HCT116 (cell line): ENCODE measurements around the gene ITPR1. TPM values are rescaled to one million over a fixed set of nuclear protein-coding genes. Genes with fewer than 3 reads are reported as not detected.

Experiments
- ATAC-seq: fragments of 200-7000 bp; cut with Tn5 transposase; 2 replicates; pipeline ENCODE4 v1.9.1; 2020; ENCODE audit warnings: mild to moderate bottlenecking, moderate library complexity
- BruUV-seq: library from RNA; stranded (reverse); fragments of 400-500 nt; replicated peaks from 2 replicates; lab custom pipeline; 2021; lab: Mats Ljungman, UMichigan
- CTCF ChIA-PET: fragments of 300-600 bp; sonication (Branson Sonifier 250); formaldehyde crosslinking; loops from one replicate; lab custom pipeline; 2021; ENCODE audit warnings: antibody characterized with exemption; lab: Charles Lee
- POLR2A ChIA-PET: fragments of 300-600, 350-600 bp; sonication (Branson Sonifier 250); formaldehyde crosslinking; loops from one replicate; lab custom pipeline; 2021; ENCODE audit warnings: antibody characterized with exemption; lab: Charles Lee
- RAD21 ChIA-PET, 2 experiments: fragments of 300-600 bp; sonication (Branson Sonifier 250); formaldehyde crosslinking; loops; one replicate each; lab custom pipeline; 2023; ENCODE audit warnings: low total read pairs in 2 of 2; ENCODE audit not compliant: uncharacterized antibody in 2 of 2, unreplicated experiment in 2 of 2, low non-redundant PET in 1 of 2; lab: Charles Lee
- DNase-seq: peaks from one replicate; pipeline ENCODE4 v3.0.0-alpha.2; 2010; ENCODE audit warnings: low read depth, low spot score
- H2AFZ ChIP-seq: fragments of 200-600 bp; shearing (Covaris generic), sonication (generic); 2 replicates; pipeline ENCODE4 v1.6.1; 2017; ENCODE audit warnings: low read depth, mixed run types, mixed read lengths, antibody characterized with exemption, low read length; ENCODE audit not compliant: poor library complexity, severe bottlenecking
- H3K27ac ChIP-seq: 2 replicates; pipeline ENCODE4 v1.5.1; 2012; ENCODE audit warnings: low read depth, low read length
- H3K27me3 ChIP-seq: fragments of 200-600 bp; sonication (generic); 2 replicates; pipeline ENCODE4 v1.6.1; 2016; ENCODE audit warnings: mixed run types, low read length, mixed read lengths; ENCODE audit not compliant: insufficient read depth
- H3K36me3 ChIP-seq, 2 experiments: fragments of 200-500 bp in 1 of 2; fragments of 200-600 bp in 1 of 2; sonication (Bioruptor generic) in 1 of 2; sonication (generic) in 1 of 2; 2 replicates each; pipeline versions ENCODE4 v1.5.1 to v1.6.1; 2014 to 2016; ENCODE audit warnings: low read length in 2 of 2, inconsistent platforms in 1 of 2, mixed read lengths in 1 of 2, mixed run types in 1 of 2; ENCODE audit not compliant: insufficient read depth in 2 of 2, control insufficient read depth in 1 of 2
- H3K4me1 ChIP-seq, 2 experiments: fragments of 200-600 bp in 1 of 2; sonication (generic) in 1 of 2; 2 replicates each; pipeline versions ENCODE4 v1.5.1 to v1.6.1; 2012 to 2017; ENCODE audit warnings: low read length in 2 of 2, inconsistent platforms in 1 of 2, mild to moderate bottlenecking in 1 of 2, mixed read lengths in 1 of 2, mixed run types in 1 of 2, moderate library complexity in 1 of 2; ENCODE audit not compliant: insufficient read depth in 2 of 2, control insufficient read depth in 1 of 2
- H3K4me2 ChIP-seq: fragments of 200-600 bp; sonication (generic); 2 replicates; pipeline ENCODE4 v1.6.1; 2017; ENCODE audit warnings: mixed run types, low read length, mixed read lengths
- H3K4me3 ChIP-seq, 2 experiments: fragments of 200-600 bp in 1 of 2; sonication (generic) in 1 of 2; replicated peaks in 1 of 2; 2 replicates each; pipeline ENCODE4 v1.5.1; 2011 to 2016; ENCODE audit warnings: low read length in 2 of 2, control low read depth in 1 of 2, low read depth in 1 of 2, mild to moderate bottlenecking in 1 of 2, mixed read lengths in 1 of 2, mixed run types in 1 of 2
- H3K79me2 ChIP-seq: fragments of 200-600 bp; sonication (generic); 2 replicates; pipeline ENCODE4 v1.6.1; 2017; ENCODE audit warnings: mild to moderate bottlenecking, mixed run types, low read length, moderate library complexity, mixed read lengths; ENCODE audit not compliant: insufficient read depth
- H3K9ac ChIP-seq: fragments of 200-600 bp; sonication (generic); 2 replicates; pipeline ENCODE4 v1.6.1; 2016; ENCODE audit warnings: low read length, mixed read lengths
- H3K9me2 ChIP-seq: fragments of 200-600 bp; sonication (generic), shearing (Covaris generic); 2 replicates; pipeline ENCODE4 v1.6.1; 2017; ENCODE audit warnings: mixed run types, mild to moderate bottlenecking, moderate library complexity; ENCODE audit not compliant: insufficient read depth
- H3K9me3 ChIP-seq, 2 experiments: fragments of 200-500 bp in 1 of 2; fragments of 200-600 bp in 1 of 2; sonication (Bioruptor generic) in 1 of 2; sonication (generic) in 1 of 2; 2 replicates each; pipeline ENCODE4 v1.6.1; 2014 to 2017; ENCODE audit warnings: low read length in 2 of 2, mixed read lengths in 2 of 2, inconsistent platforms in 1 of 2, low read depth in 1 of 2, mild to moderate bottlenecking in 1 of 2, mixed run types in 1 of 2, moderate library complexity in 1 of 2; ENCODE audit not compliant: control insufficient read depth in 1 of 2, insufficient read depth in 1 of 2
- H4K20me1 ChIP-seq: fragments of 200-600 bp; sonication (generic), shearing (Covaris generic); 2 replicates; pipeline ENCODE4 v1.6.1; 2017; ENCODE audit warnings: mixed run types, mild to moderate bottlenecking, moderate library complexity; ENCODE audit not compliant: insufficient read depth
- ATF3 ChIP-seq: IDR thresholded peaks from 2 replicates; pipeline ENCODE4 v1.6.1; 2012
- CEBPB ChIP-seq: IDR thresholded peaks from 2 replicates; pipeline ENCODE4 v1.6.1; 2012; ENCODE audit warnings: low read depth
- EGR1 ChIP-seq: IDR thresholded peaks from 2 replicates; pipeline ENCODE4 v1.6.1; 2012; ENCODE audit warnings: low read depth
- ELF1 ChIP-seq: IDR thresholded peaks from 2 replicates; pipeline ENCODE4 v1.6.1; 2012; ENCODE audit warnings: low read depth, borderline replicate concordance
- EZH2phosphoT487 ChIP-seq: fragments of 200-600 bp; IDR thresholded peaks from 2 replicates; pipeline ENCODE4 v1.6.1; 2018; ENCODE audit warnings: antibody characterized with exemption, borderline replicate concordance
- FOSL1 ChIP-seq: IDR thresholded peaks from 2 replicates; pipeline ENCODE4 v1.6.1; 2012; ENCODE audit warnings: low read depth
- MAX ChIP-seq: IDR thresholded peaks from 2 replicates; pipeline ENCODE4 v1.6.1; 2012
- POLR2A ChIP-seq: IDR thresholded peaks from 2 replicates; pipeline ENCODE4 v1.7.0; 2011; ENCODE audit warnings: borderline replicate concordance; ENCODE audit not compliant: insufficient read depth, insufficient read length; ENCODE audit errors: extremely low read depth
- RAD21 ChIP-seq: IDR thresholded peaks from 2 replicates; pipeline ENCODE4 v1.6.1; 2012; ENCODE audit warnings: low read depth, mild to moderate bottlenecking
- SIN3A ChIP-seq: IDR thresholded peaks from 2 replicates; pipeline ENCODE4 v1.6.1; 2012; ENCODE audit warnings: low read depth
- YY1 ChIP-seq: IDR thresholded peaks from 2 replicates; pipeline ENCODE4 v1.6.1; 2011; ENCODE audit warnings: low read length, low read depth, moderate library complexity, mild to moderate bottlenecking; ENCODE audit not compliant: insufficient replicate concordance; ENCODE audit errors: extremely low read depth
- ZBTB33 ChIP-seq: IDR thresholded peaks from 2 replicates; pipeline ENCODE4 v1.6.1; 2011; ENCODE audit warnings: mild to moderate bottlenecking, low read length, moderate library complexity; ENCODE audit not compliant: insufficient replicate concordance; ENCODE audit errors: extremely low read depth
- ZFX ChIP-seq: fragments of 450-650 bp; IDR thresholded peaks from 2 replicates; pipeline ENCODE4 v1.6.1; 2017
- intact Hi-C: fragments of 100-400 bp; cut with micrococcal nuclease; formaldehyde crosslinking; loops from 2 replicates; pipeline ENCODE4 v1.10.0; 2022
- total RNA-seq: library from RNA; stranded (reverse); gene quantifications from one replicate; pipeline ENCODE4 v1.2.1, GENCODE V29; 2021; ENCODE audit not compliant: unreplicated experiment
- TF ChIP-seq, protein P1 (sequence below), 3 experiments: fragments of 200-600 bp in 1 of 3; sonication (generic) in 1 of 3; IDR thresholded peaks in 2 of 3; conservative IDR thresholded peaks in 1 of 3; 2 replicates each; pipeline ENCODE4 v1.5.1; 2012 to 2017; ENCODE audit warnings: low read depth in 2 of 3, low read length in 2 of 3, antibody characterized with exemption in 1 of 3, borderline replicate concordance in 1 of 3, control low read depth in 1 of 3, mild to moderate bottlenecking in 1 of 3, mixed read lengths in 1 of 3, mixed run types in 1 of 3, moderate library complexity in 1 of 3; ENCODE audit not compliant: insufficient read depth in 1 of 3

The ITPR1 gene
- total RNA-seq, 1 experiment from 2014 or later, result 9.2 TPM

DNA sequence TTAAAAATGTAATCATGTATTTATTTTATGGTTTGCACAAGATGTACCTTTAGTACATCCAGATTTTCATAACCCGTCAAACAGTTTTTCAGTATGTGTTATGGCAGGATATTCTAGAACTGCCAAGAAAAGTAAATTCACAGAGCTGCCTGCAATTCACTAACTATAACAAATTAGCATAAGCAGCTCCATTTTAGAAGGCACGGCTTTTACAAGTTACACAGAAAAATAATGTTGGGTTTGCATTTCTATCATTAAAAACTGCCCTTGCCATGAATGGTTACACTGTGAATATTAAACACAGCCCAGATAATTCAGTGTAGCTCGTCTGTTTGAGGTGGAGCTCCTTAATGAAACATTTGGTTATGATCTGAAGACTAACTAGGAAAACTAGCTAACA, 391.7 kb downstream of the ITPR1 start:
- Histone ChIP-seq H3K9me2 (no peaks in the 10 kb centered on the region), H3K36me3 (no peaks in the 10 kb centered on the region), H3K9ac (no peak overlapping the region), H4K20me1 (no peaks in the 10 kb centered on the region), H3K4me2 (no peak overlapping the region), H2AFZ (no peak overlapping the region), H3K27me3 (no peaks in the 10 kb centered on the region), H3K9me3 (no peaks in the 10 kb centered on the region), H3K79me2 (no peaks in the 10 kb centered on the region), H3K27ac (no peak overlapping the region), H3K4me1 (no peaks in the 10 kb centered on the region), H3K4me3 (no peak overlapping the region)
- intact Hi-C loops, result no loop called here
- DNase-seq (no peak), ATAC-seq (no peak)
- POLR2A ChIA-PET, result interaction anchor here (0.6 kb wide), 1 partner anchor 192 kb away, joined by 3 read pairs; no protein-coding TSS in a partner anchor
- CTCF ChIA-PET, result interaction anchor here (1.0 kb wide), 1 partner anchor 91 kb away, joined by 4 read pairs; no protein-coding TSS in a partner anchor
- RAD21 ChIA-PET, result interaction anchor here in 1 of 2 experiments (0.7 kb wide), 1 partner anchor 173 kb away, joined by 3 read pairs; no protein-coding TSS in a partner anchor
- BruUV-seq, result no TSS peak
- TF ChIP-seq EZH2phosphoT487, result no peak
- TF ChIP-seq RAD21, result no peak
- TF ChIP-seq ZFX, result no peak
- no peak for TF ChIP-seq MAX

GRCh38 chr3:4885316-4885715, 392.2 kb downstream of the ITPR1 start:
- TF ChIP-seq RAD21 (no peak), POLR2A (no peak), EZH2phosphoT487 (no peak), SIN3A (no peak), ATF3 (no peak), ELF1 (no peak), EGR1 (no peak), ZBTB33 (no peak), MAX (no peak), CEBPB (no peak), YY1 (no peak), FOSL1 (no peak)
- TF ChIP-seq, protein P1, sequence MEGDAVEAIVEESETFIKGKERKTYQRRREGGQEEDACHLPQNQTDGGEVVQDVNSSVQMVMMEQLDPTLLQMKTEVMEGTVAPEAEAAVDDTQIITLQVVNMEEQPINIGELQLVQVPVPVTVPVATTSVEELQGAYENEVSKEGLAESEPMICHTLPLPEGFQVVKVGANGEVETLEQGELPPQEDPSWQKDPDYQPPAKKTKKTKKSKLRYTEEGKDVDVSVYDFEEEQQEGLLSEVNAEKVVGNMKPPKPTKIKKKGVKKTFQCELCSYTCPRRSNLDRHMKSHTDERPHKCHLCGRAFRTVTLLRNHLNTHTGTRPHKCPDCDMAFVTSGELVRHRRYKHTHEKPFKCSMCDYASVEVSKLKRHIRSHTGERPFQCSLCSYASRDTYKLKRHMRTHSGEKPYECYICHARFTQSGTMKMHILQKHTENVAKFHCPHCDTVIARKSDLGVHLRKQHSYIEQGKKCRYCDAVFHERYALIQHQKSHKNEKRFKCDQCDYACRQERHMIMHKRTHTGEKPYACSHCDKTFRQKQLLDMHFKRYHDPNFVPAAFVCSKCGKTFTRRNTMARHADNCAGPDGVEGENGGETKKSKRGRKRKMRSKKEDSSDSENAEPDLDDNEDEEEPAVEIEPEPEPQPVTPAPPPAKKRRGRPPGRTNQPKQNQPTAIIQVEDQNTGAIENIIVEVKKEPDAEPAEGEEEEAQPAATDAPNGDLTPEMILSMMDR (IDR thresholded peaks at IDR 0.05 in 2 of 3, conservative IDR thresholded peaks at IDR 0.05 in 1 of 3; ENCODE audit: borderline replicate concordance in 1 of 3, insufficient read depth in 1 of 3, low read depth in 2 of 3, low read length in 2 of 3), result no peak; a peak in 1 of 6 replicates
- Histone ChIP-seq H3K4me2 (no peak overlapping the region), H3K4me3 (no peak overlapping the region), H3K27me3 (no peaks in the 10 kb centered on the region), H3K9me3 (no peaks in the 10 kb centered on the region), H3K36me3 (no peaks in the 10 kb centered on the region), H3K9me2 (no peaks in the 10 kb centered on the region), H4K20me1 (no peaks in the 10 kb centered on the region), H3K9ac (no peak overlapping the region), H3K27ac (no peak overlapping the region), H2AFZ (no peak overlapping the region), H3K4me1 (no peaks in the 10 kb centered on the region), H3K79me2 (no peaks in the 10 kb centered on the region)
- ChIA-PET POLR2A (interaction anchor here (0.6 kb wide), 1 partner anchor 192 kb away, joined by 3 read pairs; no protein-coding TSS in a partner anchor), RAD21 (interaction anchor here in 1 of 2 experiments (0.7 kb wide), 1 partner anchor 172 kb away, joined by 3 read pairs; no protein-coding TSS in a partner anchor), CTCF (interaction anchor here (1.0 kb wide), 1 partner anchor 91 kb away, joined by 4 read pairs; no protein-coding TSS in a partner anchor)
- ATAC-seq (no peak), DNase-seq (no peak)
- intact Hi-C loops, result no loop called here
- no TSS peak for BruUV-seq
